ENCODE results near the gene PODN.

Gene PODN

DNA sequence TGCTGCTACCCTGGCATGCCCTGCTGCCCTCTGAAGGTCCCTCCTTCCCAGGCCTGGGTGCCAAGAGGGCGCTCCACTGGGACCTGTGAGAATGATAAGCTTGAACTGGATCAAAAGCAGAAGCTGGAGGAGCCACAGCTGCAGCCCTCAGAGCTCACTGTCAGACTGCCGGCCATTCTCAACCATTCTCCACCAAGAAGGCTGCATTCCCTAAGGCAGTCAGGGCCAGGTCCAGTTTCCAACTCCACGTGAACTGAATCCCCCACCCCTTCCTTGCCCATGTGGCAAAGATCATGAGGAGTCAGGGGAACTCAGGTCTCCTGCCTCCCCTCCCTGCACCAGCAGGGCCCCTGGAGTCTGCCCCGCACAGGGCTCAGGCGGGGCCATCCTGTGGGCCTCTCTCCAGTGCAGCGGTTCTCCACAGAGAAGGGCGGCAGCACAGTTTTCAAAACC, 61.0 kb downstream of the PODN start:
- H3K9me3 ChIP-seq: no peaks in the 10 kb centered on the region
- H3K4me1 ChIP-seq: peaks cover 2% of the 10 kb centered on the region
- TF ChIP-seq, protein P1, sequence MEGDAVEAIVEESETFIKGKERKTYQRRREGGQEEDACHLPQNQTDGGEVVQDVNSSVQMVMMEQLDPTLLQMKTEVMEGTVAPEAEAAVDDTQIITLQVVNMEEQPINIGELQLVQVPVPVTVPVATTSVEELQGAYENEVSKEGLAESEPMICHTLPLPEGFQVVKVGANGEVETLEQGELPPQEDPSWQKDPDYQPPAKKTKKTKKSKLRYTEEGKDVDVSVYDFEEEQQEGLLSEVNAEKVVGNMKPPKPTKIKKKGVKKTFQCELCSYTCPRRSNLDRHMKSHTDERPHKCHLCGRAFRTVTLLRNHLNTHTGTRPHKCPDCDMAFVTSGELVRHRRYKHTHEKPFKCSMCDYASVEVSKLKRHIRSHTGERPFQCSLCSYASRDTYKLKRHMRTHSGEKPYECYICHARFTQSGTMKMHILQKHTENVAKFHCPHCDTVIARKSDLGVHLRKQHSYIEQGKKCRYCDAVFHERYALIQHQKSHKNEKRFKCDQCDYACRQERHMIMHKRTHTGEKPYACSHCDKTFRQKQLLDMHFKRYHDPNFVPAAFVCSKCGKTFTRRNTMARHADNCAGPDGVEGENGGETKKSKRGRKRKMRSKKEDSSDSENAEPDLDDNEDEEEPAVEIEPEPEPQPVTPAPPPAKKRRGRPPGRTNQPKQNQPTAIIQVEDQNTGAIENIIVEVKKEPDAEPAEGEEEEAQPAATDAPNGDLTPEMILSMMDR (IDR thresholded peaks at IDR 0.05; ENCODE audit: low read depth, low read length): no peak
- DNase-seq: no peak
- H3K36me3 ChIP-seq: no peaks in the 10 kb centered on the region
- H3K27me3 ChIP-seq: no peaks in the 10 kb centered on the region
- no peak overlapping the region for H3K4me3 ChIP-seq (ENCODE audit: low read depth, low read length)

DNA sequence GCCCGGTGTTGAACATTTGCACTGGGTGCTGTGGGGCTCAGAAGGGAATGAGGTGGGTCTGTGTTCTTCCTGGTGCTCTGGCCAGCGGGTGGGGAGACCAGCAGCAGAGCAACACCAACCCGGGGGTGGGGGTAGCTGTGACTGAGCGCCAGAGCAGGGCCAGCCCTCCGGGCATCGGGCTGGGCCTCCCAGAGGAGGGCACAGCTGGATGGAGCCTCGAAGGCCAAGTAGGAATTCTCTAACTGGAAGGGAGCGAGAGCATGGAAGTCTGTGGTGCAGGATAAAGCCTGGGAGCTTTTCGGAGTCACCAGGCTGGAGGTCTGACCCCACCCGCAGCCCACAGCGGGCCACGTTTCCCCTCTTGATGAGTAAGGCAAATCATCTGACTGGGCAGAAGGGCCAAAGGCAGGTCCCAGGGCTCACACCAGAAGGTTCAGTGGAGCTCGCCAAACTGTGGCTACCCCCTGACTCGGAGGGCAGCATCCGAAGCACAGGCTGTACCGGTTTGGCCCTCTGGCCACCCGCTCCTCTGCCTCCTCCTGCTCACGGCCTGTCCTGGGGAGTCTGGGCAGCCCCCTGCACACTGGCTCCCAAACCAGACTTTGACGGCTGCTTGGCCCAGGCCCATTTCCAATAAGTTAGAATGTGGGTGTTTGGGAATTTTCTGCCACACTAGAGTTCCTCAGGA, 61.6 kb downstream of the PODN start:
- Histone ChIP-seq H3K4me1 (peaks cover 2% of the 10 kb centered on the region), H3K9me3 (no peaks in the 10 kb centered on the region), H3K4me3 (ENCODE audit: low read depth, low read length) (no peak overlapping the region), H3K36me3 (no peaks in the 10 kb centered on the region), H3K27me3 (no peaks in the 10 kb centered on the region)
- TF ChIP-seq, protein P1 (IDR thresholded peaks at IDR 0.05; ENCODE audit: low read depth, low read length): no peak
- DNase-seq: no peak

DNA sequence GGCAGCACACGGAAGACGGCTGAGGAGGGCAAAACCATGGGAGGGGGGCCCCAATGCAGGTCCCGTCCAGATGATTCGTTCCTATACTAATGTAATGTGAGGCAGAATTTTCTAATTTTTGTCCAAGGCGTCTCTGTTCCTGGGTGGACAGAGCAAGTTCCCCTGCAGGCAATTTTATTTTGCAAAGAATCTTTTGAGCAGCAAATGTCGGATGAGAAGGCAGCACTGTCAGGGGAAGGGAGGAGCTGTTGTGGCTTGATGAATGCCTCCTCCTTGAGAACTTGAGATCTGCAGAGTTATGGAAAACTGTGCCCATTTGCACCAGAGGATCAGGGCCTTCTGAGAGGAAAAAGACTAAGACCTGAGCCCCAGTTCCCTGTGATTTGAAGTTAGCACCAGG, 63.1 kb downstream of the PODN start:
- Histone ChIP-seq H3K4me1 (peaks cover 2% of the 10 kb centered on the region), H3K36me3 (no peaks in the 10 kb centered on the region), H3K4me3 (ENCODE audit: low read depth, low read length) (no peak overlapping the region), H3K27me3 (no peaks in the 10 kb centered on the region), H3K9me3 (no peaks in the 10 kb centered on the region)
- TF ChIP-seq, protein P1 (IDR thresholded peaks at IDR 0.05; ENCODE audit: low read depth, low read length): no peak
- DNase-seq: no peak

DNA sequence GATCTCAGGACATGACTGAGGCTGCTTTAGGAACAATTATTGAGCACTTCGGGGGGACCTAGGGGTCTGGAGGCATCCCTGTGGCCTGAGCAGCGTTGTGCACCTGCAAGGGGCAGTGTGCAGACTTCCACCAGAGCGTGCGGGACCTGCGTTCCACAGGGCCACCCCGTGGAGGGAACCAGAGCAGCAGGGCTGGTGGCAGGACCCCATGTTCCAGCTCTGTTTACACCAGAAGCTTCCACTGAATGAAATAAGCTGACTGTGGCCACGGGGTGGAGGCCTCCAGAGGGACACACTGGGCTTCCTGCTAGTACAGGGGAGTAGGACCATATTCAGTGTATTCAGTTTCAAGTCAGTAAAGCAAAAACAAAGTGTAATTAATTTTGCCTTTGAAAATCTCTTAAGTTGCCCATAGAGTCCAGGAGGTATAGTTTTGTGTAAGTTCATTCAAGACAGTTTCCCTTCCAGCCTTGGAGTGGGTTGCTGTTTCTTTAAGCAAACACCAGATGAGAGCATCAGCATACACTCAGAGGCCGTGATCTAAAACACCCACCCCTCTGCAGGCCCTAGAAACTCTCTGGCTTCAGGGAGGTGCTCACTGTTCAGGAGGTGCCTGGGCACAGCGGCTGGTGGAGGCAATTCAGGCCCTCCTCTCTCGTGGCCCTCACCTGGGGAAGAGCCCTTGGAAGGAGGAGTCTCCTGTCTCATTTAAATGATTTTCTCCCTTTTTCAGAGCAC, 63.8 kb downstream of the PODN start:
- Histone ChIP-seq H3K27me3 (no peaks in the 10 kb centered on the region), H3K4me1 (peaks cover 2% of the 10 kb centered on the region), H3K4me3 (ENCODE audit: low read depth, low read length) (no peak overlapping the region), H3K36me3 (no peaks in the 10 kb centered on the region), H3K9me3 (no peaks in the 10 kb centered on the region)
- DNase-seq: no peak
- TF ChIP-seq, protein P1 (IDR thresholded peaks at IDR 0.05; ENCODE audit: low read depth, low read length): no peak

DNA sequence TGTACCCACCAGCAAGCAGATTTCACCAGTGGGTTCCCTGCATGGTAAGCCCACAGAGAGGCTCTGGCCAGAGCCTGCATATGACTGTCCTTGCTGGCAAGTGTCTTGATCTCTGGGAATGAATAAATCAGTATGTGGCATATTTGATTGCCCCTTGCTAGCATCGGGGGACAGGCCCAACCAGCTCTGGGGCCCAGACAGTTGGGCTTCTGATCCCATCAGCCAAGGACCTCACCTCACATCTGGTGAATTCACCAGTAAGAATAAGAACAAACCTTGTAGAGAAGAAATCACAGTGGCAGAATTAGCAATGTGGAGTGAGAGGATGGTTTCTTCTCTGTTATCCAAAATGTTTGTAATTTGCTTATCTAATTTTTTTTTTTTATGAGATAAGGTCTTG, 64.5 kb downstream of the PODN start:
- H3K4me3 ChIP-seq (ENCODE audit: low read depth, low read length): no peak overlapping the region
- TF ChIP-seq, protein P1 (IDR thresholded peaks at IDR 0.05; ENCODE audit: low read depth, low read length): no peak
- no peaks in the 10 kb centered on the region for H3K9me3 ChIP-seq
- H3K4me1 ChIP-seq: peaks cover 2% of the 10 kb centered on the region
- H3K27me3 ChIP-seq: no peaks in the 10 kb centered on the region
- H3K36me3 ChIP-seq: no peaks in the 10 kb centered on the region
- no peak for DNase-seq

DNA sequence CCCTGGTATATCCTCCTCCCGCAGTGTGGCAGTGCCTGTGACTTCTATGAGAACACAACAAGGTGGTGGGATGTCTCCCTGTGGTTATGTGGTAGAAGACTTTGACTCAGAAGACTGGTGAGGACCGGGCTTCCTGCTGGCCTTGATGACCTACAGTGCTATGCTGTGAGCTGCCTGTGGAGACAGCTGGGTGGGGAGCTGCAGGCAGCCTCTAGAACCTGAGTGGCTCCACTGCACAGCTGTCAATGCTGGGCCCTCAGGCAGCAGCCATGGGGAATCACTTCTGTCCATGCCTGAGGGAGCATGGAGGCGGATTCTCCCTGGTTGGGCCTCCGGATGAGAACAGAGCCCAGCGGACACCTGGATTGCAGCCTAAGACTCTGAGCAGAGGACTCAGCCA, 65.5 kb downstream of the PODN start:
- no peak overlapping the region for H3K4me3 ChIP-seq (ENCODE audit: low read depth, low read length)
- no peak for DNase-seq
- no peaks in the 10 kb centered on the region for H3K4me1 ChIP-seq
- TF ChIP-seq, protein P1 (IDR thresholded peaks at IDR 0.05; ENCODE audit: low read depth, low read length): no peak
- H3K36me3 ChIP-seq: no peaks in the 10 kb centered on the region
- no peaks in the 10 kb centered on the region for H3K9me3 ChIP-seq
- H3K27me3 ChIP-seq: no peaks in the 10 kb centered on the region
